GM03348 (cell line): ENCODE results near the gene DENND2D.
A peak's percentile ranks its signal among the peaks of the same experiment; 100 is the strongest.
"Not testable (repeated sequence)": the region's sequence is repeated elsewhere in the genome, so short reads cannot be mapped to it uniquely, and the experiment has no call there.

Experiments used
- DNase-seq: peaks from one replicate; pipeline ENCODE4 v3.0.0; 2012; ENCODE audit warnings: low spot score

The DENND2D gene

GRCh38 chr1:111221633-111222291 is 21.3 kb upstream of the DENND2D start:
- DNase-seq = no peak

DNA sequence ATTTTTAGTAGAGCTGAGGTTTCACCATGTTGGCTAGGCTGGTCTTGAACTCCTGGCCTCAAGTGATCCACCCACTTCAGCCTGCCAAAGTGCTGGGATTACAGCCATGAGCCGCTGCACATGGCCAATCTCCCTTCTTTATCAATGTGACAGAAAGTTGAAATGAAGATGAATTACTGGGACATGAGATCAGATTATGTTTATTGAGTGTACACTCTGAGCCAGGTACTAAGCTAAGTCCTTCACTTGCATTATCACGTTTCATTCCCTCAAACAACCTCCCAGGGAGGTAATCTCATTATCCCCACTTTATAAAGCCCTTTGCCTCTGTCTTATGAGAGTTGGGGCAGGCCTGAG is 20.8 kb upstream of the DENND2D start:
- no peak for DNase-seq

DNA sequence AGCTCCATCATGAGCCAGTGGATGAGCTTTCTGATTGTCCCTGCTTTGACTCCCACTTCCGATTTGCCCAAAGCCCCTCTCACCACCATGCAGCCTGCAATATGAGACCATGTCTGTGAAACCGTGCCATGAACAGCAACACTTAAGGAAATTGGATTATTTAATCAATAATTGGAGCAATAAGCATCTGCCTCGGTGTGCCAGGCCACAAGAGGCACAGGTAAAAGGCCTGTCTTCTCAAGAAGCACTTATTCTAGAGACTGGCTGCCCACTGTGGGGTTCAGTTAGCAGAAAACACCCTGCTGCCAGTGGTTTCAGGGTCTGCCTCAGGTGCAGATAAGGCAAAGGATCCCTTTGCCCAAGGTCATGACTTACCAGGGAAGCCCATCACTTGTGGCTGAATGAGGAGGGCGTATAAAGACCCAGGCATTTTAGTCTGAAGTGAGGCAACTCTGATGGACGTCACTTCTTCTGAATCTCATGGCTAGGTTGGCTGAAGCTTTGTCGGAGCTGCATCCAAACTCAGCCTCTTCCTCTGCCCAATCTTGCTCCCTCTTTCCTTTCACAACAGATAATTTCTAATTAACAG is 19.9 kb upstream of the DENND2D start:
- no peak for DNase-seq

DNA sequence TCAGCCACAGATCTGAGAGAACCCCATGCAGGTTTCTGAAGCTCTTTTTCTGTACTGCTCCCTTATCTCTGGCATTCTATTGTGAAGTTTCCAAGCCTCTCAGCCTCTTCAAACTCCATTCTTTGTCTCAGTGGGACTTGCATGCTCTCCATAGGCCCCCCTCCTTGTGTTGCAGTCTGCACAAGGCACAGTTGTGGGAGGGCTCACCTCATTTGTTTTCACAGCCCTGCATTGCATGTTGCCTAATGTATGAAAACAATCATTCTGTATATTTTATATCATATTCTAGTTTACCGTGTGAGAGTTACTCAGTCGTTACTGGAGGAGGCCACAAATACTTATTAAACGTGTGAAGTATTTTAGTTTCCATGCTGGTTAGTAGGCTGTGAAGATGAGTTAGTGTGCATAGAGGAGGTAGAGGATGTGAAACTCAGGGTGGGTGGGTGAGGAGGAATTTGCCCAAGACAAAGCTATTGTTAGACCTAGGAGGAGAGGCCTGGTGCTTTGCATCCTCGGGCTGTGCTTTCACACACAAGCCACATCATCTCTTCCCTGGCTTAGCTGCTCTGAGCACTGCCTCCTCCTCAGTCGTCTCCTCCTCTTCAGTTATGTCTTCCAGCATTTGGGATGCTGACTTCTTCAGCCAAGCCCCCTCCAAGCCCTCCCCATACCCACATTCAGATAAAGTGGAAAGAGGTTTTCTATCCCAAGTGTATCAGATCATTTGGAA is 19.3 kb upstream of the DENND2D start:
- no peak for DNase-seq

- no peak for DNase-seq
Observed at GRCh38 chr1:111218701-111219556, 18.5 kb upstream of the DENND2D start.

GRCh38 chr1:111217183-111217910 is 16.9 kb upstream of the DENND2D start:
- DNase-seq = no peak

DNA sequence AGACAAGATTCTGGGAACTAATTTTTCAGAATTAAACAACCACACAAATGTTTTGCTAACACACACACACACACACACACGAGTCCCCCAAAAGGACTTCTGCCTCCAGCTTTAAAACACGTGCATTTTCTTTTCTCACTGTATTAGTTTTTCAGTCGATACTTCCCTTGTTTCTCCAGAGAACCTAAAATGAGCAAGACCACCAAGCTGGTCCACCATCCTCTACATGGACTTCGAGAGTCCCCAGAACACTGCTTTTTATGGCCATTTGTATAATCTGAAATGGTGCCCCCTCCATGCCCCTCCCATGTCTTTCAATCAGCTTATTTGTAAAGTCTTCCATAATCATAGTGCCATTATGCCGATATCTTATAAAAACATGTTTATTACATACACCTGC is 16.3 kb upstream of the DENND2D start:
- DNase-seq = no peak

GRCh38 chr1:111215285-111215684 is 14.8 kb upstream of the DENND2D start:
- not testable (repeated sequence) for DNase-seq

DNA sequence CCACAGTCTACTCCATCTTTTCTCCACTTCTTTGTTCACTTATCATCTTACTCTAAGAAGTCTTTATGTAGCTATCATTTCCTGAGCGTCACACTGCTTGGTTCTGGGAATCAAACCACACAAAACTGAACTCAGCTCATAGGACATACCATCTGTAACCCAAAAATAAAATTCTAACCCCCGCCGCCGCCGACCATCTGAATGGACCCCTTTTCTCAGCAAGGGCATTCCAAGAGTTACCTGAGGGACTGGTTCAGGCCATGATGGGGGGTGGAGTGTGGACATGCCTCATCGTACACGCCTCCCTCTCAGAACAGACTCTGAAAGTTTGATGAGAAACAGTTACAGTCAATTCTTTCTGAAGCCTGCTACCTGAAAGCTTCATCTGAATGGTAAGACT is 14.4 kb upstream of the DENND2D start:
- DNase-seq = no peak

GRCh38 chr1:111214074-111214801 is 13.8 kb upstream of the DENND2D start:
- DNase-seq = no peak

GRCh38 chr1:111213412-111213811 is 13.0 kb upstream of the DENND2D start:
- DNase-seq = no peak

- DNase-seq = no peak
Observed at GRCh38 chr1:111212634-111213335, 12.3 kb upstream of the DENND2D start.

- no peak for DNase-seq
Observed at GRCh38 chr1:111211921-111212320, 11.5 kb upstream of the DENND2D start.

- no peak for DNase-seq
Observed at GRCh38 chr1:111209622-111210021, 9.2 kb upstream of the DENND2D start.

- no peak for DNase-seq
Observed at GRCh38 chr1:111208921-111209320, 8.5 kb upstream of the DENND2D start.

DNA sequence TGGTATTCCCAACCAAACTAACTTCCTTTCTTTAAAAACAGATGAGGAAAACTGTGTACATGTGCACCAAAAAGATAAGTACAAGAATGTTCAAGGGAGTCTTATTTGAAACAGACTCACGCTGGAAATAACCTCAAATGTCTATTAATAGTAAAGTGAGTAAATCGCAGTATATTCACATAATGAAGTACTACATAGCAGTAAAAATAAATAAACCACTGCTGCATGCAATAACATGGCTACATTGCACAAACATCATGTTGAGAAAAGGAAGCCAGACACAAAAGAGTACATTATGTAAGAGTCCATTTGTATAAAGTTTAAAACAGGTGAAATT is 5.2 kb upstream of the DENND2D start:
- DNase-seq = no peak

DNA sequence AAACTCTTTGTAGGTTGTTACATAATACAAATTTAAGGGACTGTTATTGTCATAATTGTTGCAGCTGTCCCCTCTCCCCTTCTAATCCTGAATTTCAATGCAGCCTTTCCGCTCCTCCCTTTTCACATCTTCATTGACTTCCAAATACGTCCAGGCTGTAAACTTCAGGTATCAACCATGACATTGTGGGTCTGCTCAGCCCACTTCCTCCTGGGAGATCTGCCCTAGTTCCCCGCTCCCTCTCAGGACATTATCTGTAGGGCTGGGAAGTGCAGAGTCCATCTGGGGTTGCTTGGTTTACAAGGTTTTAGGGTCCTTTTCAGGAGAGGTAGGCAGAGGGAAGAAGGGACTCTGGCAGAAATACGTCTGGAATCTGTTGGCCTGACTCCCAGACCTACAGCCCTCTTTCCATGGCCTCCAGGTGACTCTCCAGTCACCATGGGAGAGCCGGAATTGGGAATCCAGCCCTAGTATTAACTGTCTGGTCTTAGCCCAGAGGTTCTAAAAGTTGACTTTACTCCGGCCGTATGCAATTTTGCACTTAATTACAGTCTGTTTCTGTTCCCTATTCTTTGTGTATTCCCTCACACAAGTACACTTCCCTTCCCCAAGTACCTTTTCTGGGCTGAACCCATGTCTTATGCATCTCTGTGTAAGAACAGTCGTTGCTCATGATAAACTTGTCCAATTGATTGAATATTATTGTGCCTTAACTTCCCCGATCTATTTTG is 4.7 kb upstream of the DENND2D start:
- no peak for DNase-seq

DNA sequence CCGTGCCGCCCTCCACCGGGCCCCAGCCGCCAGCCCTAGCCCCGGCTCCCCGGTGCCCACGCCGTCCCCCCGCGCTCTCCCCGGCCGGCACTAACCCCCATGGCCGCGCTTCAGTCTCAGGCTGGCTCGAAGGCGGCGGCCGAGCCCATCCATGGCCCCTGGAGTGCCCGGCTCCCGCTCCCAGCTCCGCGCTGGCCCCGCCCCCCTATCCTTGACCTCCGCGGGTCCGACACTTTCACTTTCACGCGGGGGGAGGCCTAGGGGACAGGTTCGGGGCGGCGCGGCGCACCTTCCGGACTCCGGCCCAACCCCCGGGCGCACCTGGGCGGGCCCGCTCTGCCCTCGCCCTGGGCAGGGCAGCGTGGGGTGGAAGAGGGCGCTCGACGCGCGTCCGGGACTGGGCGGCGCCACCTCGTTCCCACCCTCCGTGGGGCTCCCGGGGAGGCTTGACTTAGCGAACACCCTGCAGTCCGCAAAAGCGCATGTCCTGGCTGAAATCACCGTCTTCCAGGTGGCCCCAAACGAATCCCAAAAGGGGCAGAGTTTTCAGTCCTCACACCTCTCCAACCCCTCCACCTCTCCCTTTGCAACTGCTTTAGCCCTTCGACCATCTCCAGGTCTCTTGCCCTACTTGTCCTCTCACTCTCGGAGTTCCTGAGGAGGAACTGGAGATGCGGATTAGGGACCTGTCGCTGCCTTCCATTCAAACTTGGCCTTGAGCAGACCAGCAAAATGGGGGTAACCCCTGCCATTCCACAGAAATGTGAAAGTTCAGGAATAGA is 3.9 kb upstream of the DENND2D start:
- peak; percentile 63 for DNase-seq

DNA sequence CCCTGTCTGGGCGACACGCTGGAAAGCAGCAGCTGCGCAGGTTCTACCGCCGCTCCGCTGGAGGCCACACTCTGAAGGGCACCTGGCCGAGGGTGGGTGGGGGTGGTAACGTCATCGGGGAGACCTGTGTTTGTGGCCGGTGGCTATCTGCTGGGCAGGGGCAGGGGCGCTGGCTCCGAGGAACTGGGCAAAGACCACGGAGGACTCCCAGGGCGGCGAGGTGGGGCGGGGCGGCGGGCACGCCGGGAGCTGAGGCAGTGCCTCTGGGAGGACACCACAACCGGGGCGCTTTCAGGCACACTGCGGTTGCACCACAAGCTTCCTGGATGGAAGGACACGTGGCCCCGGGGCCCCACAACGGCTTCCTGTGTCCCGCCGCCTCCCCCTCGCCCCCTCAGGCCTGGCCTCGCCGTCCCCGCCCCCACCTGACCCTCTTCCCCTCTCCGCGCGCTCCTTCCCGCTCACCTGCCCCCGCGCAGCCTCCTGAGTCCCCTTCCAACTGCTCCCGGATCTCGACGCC is 3.3 kb upstream of the DENND2D start:
- DNase-seq = peak; percentile 70
